Measurements from ENCODE around the gene METTL1.

Gene METTL1

GRCh38 chr12:57766464-57767304, 5.2 kb downstream of the METTL1 start, which contains the start of gene CYP27B1:
CYP27B1 (minus strand) TSS chr12:57767078; CDS start chr12:57767041, 37 bp downstream.
- ATAC-seq: peak; percentile 14
- Mint-ChIP-seq H3K27ac (peak within 1 kb of the TSS; percentile 91), H3K4me3 (peak within 1 kb of the TSS; percentile 95), H3K4me1 (peaks cover 67% of the 10 kb centered on the region), H3K36me3 (peaks cover 55% of the 10 kb centered on the region), H3K9me3 (no peaks in the 10 kb centered on the region)
- DNase-seq (ENCODE audit: low spot score in 2 of 2): no peak

- ATAC-seq: peak; percentile 42
- Mint-ChIP-seq H3K27ac (peak overlapping the region; percentile 91), H3K4me3 (peak overlapping the region; percentile 95), H3K4me1 (peaks cover 67% of the 10 kb centered on the region), H3K36me3 (peaks cover 51% of the 10 kb centered on the region), H3K9me3 (no peaks in the 10 kb centered on the region)
- DNase-seq (ENCODE audit: low spot score in 2 of 2): no peak
Observed at GRCh38 chr12:57765698-57766463, 6.0 kb downstream of the METTL1 start.

DNA sequence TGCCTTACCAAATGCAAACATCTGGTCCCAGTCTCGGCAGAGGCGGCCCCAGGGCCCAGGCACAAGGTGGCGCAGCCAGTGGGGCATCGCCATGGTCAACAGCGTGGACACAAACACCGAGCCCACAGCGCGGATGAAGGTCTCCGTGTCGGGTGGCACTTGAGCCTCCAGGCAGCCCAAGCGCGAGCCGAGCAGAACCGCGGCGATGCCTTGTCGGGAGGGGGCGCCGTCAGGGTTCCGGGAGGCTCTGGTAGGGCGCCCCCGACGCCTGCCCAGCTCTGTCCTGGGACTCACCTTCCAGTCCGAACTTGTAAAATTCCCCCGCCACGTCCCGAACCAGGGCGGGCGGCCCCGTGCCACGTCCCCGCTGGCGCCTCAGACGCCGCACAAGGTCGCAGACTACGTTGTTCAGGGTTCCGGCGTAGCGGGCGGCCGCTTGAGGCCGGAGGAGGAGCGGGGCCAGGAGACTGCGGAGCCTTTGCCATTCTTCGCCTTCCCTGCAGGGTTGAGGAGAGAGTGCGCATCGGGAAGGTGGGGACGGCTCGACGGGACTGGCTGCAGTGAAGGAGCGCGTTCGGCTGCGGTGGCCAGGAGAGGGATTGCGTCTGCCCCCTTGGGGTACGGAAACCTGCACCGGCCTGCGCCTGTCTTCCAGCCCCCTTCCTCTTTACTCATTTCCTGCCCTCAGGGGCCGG, 6.8 kb downstream of the METTL1 start:
- no peaks in the 10 kb centered on the region for H3K9me3 Mint-ChIP-seq
- peaks cover 47% of the 10 kb centered on the region for H3K36me3 Mint-ChIP-seq
- H3K4me3 Mint-ChIP-seq: peak overlapping the region; percentile 95
- H3K27ac Mint-ChIP-seq: peak overlapping the region; percentile 91
- peak; percentile 52 to 74 for DNase-seq (ENCODE audit: low spot score in 2 of 2)
- ATAC-seq: peak; percentile 80
- peaks cover 61% of the 10 kb centered on the region for H3K4me1 Mint-ChIP-seq

- Mint-ChIP-seq H3K36me3 (peaks cover 44% of the 10 kb centered on the region), H3K9me3 (no peaks in the 10 kb centered on the region)
- ATAC-seq: peak; percentile 11
Observed at GRCh38 chr12:57764662-57765002, 7.3 kb downstream of the METTL1 start.

GRCh38 chr12:57763881-57764661, 7.8 kb downstream of the METTL1 start:
- H3K9me3 Mint-ChIP-seq: no peaks in the 10 kb centered on the region
- DNase-seq (ENCODE audit: low spot score in 2 of 2) (no peak), ATAC-seq (no peak)
- peaks cover 66% of the 10 kb centered on the region for H3K4me1 Mint-ChIP-seq
- peak overlapping the region; percentile 95 for H3K4me3 Mint-ChIP-seq
- H3K27ac Mint-ChIP-seq: peak overlapping the region; percentile 91
- peaks cover 44% of the 10 kb centered on the region for H3K36me3 Mint-ChIP-seq

More at GRCh38 chr12:57764662-57765002, 7.3 kb downstream of the METTL1 start:
- peaks cover 61% of the 10 kb centered on the region for H3K4me1 Mint-ChIP-seq
- no peak for DNase-seq (ENCODE audit: low spot score in 2 of 2)
- H3K4me3 Mint-ChIP-seq: peak overlapping the region; percentile 95
- H3K27ac Mint-ChIP-seq: peak overlapping the region; percentile 91

- H3K4me1 Mint-ChIP-seq: peaks cover 73% of the 10 kb centered on the region
Observed at GRCh38 chr12:57762463-57762862, 9.4 kb downstream of the METTL1 start.

DNA sequence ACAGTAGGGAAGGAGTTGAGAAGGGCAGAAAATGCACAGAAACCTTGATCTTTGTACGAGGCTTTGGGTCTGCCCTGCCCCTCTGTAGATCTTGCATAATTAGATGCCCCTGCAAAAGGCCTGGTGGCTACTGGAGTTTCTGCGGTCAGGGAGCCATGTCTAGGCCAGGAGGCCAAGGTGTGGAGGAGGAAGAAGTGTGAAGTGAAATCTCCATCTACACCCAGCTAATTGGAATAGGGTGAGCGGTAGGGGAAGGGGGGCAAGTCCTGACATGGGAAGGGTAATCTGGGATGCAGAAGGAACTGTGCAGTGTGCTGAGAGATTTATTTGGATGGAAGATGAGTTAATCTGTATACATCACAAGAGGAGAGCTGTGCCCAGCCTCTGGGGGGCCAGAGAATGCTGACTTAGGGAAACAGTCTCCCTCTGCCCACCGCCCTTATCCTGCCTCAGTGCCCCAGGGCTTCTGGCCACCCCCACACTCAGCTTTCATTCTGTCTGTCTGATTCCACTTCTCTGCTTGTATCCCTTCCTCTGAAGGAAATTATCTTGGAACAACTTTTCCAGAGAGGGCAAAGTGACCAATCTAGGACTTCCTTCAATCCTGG, 10.4 kb downstream of the METTL1 start:
- ATAC-seq (no peak), DNase-seq (ENCODE audit: low spot score in 2 of 2) (no peak)
- peaks cover 53% of the 10 kb centered on the region for H3K36me3 Mint-ChIP-seq
- H3K4me3 Mint-ChIP-seq: no peak overlapping the region
- no peaks in the 10 kb centered on the region for H3K9me3 Mint-ChIP-seq
- H3K27ac Mint-ChIP-seq: peak overlapping the region; percentile 45
- H3K4me1 Mint-ChIP-seq: peaks cover 70% of the 10 kb centered on the region

More at GRCh38 chr12:57762463-57762862, 9.4 kb downstream of the METTL1 start:
- DNase-seq (ENCODE audit: low spot score in 2 of 2): no peak
- Mint-ChIP-seq H3K9me3 (no peaks in the 10 kb centered on the region), H3K27ac (no peak overlapping the region), H3K4me3 (no peak overlapping the region), H3K36me3 (peaks cover 44% of the 10 kb centered on the region)
- ATAC-seq: no peak

- DNase-seq (ENCODE audit: low spot score in 2 of 2): no peak
- H3K27ac Mint-ChIP-seq: no peak overlapping the region
- no peak overlapping the region for H3K4me3 Mint-ChIP-seq
- peaks cover 55% of the 10 kb centered on the region for H3K36me3 Mint-ChIP-seq
- no peak for ATAC-seq
- peaks cover 70% of the 10 kb centered on the region for H3K4me1 Mint-ChIP-seq
- H3K9me3 Mint-ChIP-seq: no peaks in the 10 kb centered on the region
Observed at GRCh38 chr12:57760347-57760982, 11.4 kb downstream of the METTL1 start.

- Mint-ChIP-seq H3K27ac (no peak overlapping the region), H3K36me3 (peaks cover 54% of the 10 kb centered on the region), H3K4me1 (peaks cover 64% of the 10 kb centered on the region), H3K9me3 (no peaks in the 10 kb centered on the region), H3K4me3 (no peak overlapping the region)
- ATAC-seq: no peak
- no peak for DNase-seq (ENCODE audit: low spot score in 2 of 2)
Observed at GRCh38 chr12:57759360-57759980, 12.4 kb downstream of the METTL1 start.

GRCh38 chr12:57758552-57759359, 13.1 kb downstream of the METTL1 start:
- Mint-ChIP-seq H3K4me3 (no peak overlapping the region), H3K9me3 (no peaks in the 10 kb centered on the region), H3K4me1 (peaks cover 64% of the 10 kb centered on the region), H3K27ac (peak overlapping the region; percentile 67), H3K36me3 (peaks cover 47% of the 10 kb centered on the region)
- ATAC-seq (no peak), DNase-seq (ENCODE audit: low spot score in 2 of 2) (no peak)

DNA sequence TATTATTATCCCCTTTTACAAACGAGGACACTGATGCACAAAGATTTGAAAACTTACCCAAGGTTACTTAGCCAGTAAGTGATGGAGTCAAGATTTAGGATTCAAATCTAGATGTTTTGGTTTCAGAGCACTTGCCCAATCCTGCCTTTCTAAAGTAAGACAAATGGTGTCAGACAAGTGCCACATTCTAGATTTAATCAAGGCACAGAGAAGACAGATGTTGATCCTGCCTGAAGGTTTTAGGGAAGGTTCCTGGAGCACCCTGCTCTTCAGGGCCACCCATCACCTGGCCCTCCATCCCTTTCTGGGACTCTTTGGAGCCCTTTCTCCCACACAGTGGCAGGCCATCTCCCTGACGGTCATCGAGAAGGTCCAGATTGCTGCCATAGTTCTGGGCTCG, 14.1 kb downstream of the METTL1 start:
- no peak for DNase-seq (ENCODE audit: low spot score in 2 of 2)
- ATAC-seq: no peak
- no peak overlapping the region for H3K27ac Mint-ChIP-seq
- H3K9me3 Mint-ChIP-seq: no peaks in the 10 kb centered on the region
- peaks cover 46% of the 10 kb centered on the region for H3K36me3 Mint-ChIP-seq
- no peak overlapping the region for H3K4me3 Mint-ChIP-seq
- H3K4me1 Mint-ChIP-seq: peaks cover 65% of the 10 kb centered on the region

GRCh38 chr12:57756406-57757341, 15.2 kb downstream of the METTL1 start:
- peak; percentile 52 for ATAC-seq
- peaks cover 72% of the 10 kb centered on the region for H3K4me1 Mint-ChIP-seq
- DNase-seq (ENCODE audit: low spot score in 2 of 2): peak; percentile 60 to 80
- peaks cover 49% of the 10 kb centered on the region for H3K36me3 Mint-ChIP-seq
- no peaks in the 10 kb centered on the region for H3K9me3 Mint-ChIP-seq
- H3K4me3 Mint-ChIP-seq: peak overlapping the region; percentile 75
- peak overlapping the region; percentile 84 for H3K27ac Mint-ChIP-seq

All from stimulated activated effector memory CD8-positive, alpha-beta T cell treated with anti-CD3 and anti-CD28 coated beads, Interleukin-12 subunit alpha, Interleukin-12 subunit beta, amount 100 ng/mL, for 72 hours (primary cell).